Activated T-cell treated with anti-CD3 and anti-CD28 coated beads, Interleukin-2, amount 50 U/mL, for 1 hour (primary cell): ENCODE data around the gene PKIG.
"Not testable (repeated sequence)": the region's sequence is repeated elsewhere in the genome, so short reads cannot be mapped to it uniquely, and the experiment has no call there.

Source experiments
- DNase-seq: peaks from one replicate; pipeline ENCODE4 v3.0.0-alpha.2; 2020

PKIG gene

DNA sequence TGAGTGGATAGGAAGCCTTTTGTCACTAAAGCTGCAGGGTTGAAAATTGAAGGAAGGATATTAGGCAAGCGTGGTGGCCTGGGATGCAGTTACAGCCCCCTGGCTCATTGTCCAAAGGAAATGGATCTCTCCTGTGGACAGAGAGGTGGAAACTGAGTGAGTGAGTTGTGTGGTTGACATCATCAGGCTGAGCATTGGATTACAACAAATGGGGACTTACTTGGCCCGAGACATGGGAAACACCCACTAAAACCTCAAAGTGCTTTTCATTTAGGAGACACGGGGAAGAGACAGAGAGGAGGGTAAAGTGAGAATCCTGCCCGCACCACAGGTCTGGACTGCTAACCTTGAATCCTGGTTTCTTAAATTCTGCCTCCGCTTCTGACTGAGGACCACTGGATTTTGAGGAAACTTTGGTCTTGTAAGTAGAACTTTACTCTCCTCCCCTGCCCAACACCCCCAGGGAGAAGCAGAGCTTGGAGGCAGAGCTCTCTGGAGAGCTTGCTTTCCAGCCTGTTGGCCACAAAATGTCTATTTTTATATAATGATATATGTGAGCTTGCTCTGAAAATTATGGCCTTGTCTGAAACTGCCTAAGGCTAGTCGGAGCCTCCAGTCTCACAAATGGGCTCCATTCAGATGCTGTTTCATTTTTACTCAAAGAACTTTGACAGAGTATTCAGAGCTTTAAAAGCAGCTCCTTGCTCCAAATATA lies at the start of gene PKIG:
Gene PKIG, plus strand, starts transcription at position 269 of the 715 bp plus-strand sequence. CDS start 31,978 bp downstream, outside the sequence.
- DNase-seq = no peak

DNA sequence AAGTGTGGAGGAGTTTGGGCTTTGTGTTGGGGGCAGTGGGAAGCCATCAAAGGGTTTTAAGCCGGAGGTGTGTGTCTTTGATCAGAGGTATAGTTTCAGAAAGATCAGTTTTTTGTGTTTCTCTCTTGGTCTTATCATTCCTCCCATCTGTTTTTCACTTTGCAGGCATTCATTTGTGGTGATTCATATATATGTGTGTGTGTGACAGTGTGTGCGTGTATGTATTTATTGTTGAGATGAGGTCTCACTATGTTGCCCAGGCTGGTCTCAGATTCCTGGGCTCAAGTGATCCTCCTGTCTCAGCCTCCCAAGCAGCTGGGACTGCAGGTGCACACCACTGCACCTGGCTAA lies 49.4 kb upstream of the PKIG start:
- no peak for DNase-seq

GRCh38 chr20:44533928-44534327 lies 48.5 kb upstream of the PKIG start:
- DNase-seq = no peak

GRCh38 chr20:44536175-44536574 lies 46.2 kb upstream of the PKIG start:
- DNase-seq = no peak

- DNase-seq = no peak
Observed at GRCh38 chr20:44537993-44538392, 44.4 kb upstream of the PKIG start.

DNA sequence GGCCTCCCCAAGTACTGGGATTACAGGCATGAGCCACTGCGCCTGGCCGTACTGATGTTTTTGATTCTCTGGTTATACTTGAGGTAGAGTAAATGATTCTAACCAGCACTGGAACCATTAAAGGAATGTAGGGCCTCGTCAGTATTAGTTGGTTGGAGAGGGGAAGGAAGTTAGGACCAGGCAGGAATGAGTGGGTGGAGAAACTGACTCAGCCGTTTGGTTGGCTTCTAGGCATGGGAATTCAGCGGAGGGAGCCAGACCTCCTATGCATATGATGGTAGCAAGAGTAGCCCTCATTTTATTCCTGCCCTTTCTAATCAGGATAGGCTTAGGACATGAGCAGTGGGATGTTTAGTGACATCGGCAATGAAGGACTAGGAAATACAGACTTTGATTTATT lies 41.5 kb upstream of the PKIG start:
- DNase-seq = no peak

DNA sequence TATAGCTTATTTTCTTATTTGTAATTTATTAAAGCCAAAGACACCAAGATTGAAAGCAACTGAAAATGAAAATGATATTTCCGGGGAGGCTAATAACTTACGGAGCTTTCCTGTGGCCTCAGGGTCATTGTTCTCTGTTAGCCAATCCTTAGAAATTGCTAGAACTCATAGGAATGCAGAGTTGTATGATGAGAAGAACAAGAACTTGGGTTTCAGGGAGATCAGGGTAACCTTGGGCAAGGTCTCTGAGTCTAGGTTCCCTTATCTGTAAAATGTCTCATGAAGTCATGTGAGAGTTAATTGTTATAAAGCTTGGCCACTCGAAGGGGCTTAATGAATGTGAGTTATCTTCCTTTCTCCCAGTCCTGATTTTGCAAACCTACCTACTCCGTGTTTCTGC lies 40.4 kb upstream of the PKIG start:
- DNase-seq = no peak

GRCh38 chr20:44542890-44543289 lies 39.5 kb upstream of the PKIG start:
- DNase-seq = no peak

GRCh38 chr20:44543358-44543757 lies 39.0 kb upstream of the PKIG start:
- no peak for DNase-seq

DNA sequence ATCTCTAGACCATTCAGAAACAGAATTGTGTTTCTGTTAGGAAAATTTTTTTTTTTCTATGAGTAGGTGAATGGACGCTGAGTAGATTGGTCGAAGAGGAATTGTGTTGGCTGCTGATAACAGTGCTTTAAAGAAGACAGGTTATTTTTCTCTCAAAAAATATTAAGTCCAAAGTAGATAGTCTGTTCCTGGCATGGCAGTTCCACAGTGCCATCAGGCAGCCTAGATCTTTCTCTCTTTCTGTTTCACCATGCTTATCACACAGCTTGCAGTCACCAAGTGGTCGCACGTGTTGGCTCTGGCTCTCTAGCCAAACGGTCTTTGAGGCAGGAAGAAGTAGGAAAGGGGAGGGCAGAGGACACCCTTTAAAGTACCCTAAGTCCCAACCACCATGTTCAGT lies 38.1 kb upstream of the PKIG start:
- no peak for DNase-seq

- no peak for DNase-seq
Observed at GRCh38 chr20:44547419-44547818, 35.0 kb upstream of the PKIG start.

DNA sequence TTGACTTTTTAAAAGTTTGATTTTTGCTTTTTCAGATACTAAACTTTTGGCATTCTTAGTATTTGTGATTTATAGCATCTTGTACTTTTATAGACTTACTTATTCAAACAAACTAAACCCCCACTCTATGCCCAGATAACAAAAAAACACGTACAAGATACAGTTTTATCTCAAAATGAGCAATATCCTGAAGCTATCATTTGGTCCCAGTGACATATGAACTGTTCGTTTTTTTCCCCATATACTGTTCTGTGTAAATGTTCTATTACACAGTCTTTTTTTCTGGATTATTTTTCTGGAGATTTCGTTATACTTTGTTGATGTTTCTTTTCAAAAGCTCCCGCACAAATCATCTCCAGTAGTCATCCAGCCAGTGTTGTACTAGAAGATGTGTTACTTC lies 33.3 kb upstream of the PKIG start:
- no peak for DNase-seq

DNA sequence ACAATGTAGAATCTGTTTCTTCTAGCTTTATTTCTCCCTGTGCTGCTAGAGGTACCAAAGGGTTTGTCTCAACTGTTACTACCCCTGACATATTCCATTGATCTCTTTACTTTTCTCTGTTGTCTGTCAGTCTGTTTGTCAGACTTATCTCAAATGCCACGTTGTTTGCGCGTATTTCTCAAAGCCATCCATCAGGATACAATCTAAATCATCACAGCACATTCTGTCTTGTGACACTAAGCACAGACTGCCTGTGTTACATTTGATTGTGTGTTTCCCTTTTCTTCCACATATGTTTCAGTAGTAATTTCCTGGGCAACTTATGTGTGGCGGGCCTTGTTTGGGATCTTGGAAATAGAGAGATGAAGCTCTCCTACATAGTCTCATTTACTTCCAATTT lies 30.3 kb upstream of the PKIG start:
- DNase-seq = no peak

GRCh38 chr20:44552568-44552949 lies 29.8 kb upstream of the PKIG start:
- DNase-seq = no peak

- DNase-seq = no peak
Observed at GRCh38 chr20:44552950-44553908, 29.1 kb upstream of the PKIG start.

DNA sequence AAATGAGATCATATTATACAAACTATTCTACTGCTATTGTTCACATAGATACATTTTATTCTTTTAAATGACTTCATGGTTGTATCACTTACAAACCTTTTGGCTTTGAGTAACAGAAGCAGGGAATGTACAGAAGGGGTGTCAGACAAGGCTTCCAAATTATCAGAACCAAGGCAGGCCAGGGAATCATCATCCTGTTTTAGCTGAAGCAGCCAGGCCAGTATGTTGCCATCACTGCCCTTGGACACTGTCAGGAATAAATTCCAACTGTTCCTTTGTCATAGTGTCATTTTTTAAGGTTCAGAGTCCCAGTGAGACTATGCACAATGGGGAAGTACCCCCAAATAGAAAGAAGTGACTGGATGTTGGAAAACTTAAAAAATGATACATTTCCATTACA lies 23.1 kb upstream of the PKIG start:
- DNase-seq = no peak

DNA sequence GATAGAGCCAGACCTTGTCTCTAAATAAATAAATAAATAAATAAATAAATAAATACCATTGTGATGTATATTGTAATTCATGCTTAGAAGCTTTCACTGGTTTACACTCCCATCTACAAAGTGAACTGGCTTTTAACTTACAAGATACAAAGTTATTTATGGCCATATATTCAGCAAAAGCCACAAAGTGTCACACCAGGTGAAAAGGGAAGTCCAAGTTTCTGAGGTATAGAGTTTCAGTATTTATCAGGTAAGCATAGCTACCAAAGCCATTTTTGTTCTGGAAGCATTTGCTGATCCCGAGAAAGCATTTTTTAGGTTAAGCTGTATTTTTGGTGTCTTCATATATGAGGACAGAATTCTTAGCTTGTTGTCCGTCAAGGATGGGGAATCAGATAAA lies 22.1 kb upstream of the PKIG start:
- no peak for DNase-seq

GRCh38 chr20:44560818-44561217 lies 21.6 kb upstream of the PKIG start:
- DNase-seq = not testable (repeated sequence)

- no peak for DNase-seq
Observed at GRCh38 chr20:44561876-44562275, 20.5 kb upstream of the PKIG start.

- DNase-seq = no peak
Observed at GRCh38 chr20:44566018-44566417, 16.4 kb upstream of the PKIG start.

GRCh38 chr20:44566811-44567210 lies 15.6 kb upstream of the PKIG start:
- no peak for DNase-seq

- no peak for DNase-seq
Observed at GRCh38 chr20:44570367-44570766, 12.0 kb upstream of the PKIG start.

GRCh38 chr20:44571362-44571988 lies 10.9 kb upstream of the PKIG start:
- DNase-seq = no peak
